Measurements from ENCODE around the gene PXDN.

PXDN gene

DNA sequence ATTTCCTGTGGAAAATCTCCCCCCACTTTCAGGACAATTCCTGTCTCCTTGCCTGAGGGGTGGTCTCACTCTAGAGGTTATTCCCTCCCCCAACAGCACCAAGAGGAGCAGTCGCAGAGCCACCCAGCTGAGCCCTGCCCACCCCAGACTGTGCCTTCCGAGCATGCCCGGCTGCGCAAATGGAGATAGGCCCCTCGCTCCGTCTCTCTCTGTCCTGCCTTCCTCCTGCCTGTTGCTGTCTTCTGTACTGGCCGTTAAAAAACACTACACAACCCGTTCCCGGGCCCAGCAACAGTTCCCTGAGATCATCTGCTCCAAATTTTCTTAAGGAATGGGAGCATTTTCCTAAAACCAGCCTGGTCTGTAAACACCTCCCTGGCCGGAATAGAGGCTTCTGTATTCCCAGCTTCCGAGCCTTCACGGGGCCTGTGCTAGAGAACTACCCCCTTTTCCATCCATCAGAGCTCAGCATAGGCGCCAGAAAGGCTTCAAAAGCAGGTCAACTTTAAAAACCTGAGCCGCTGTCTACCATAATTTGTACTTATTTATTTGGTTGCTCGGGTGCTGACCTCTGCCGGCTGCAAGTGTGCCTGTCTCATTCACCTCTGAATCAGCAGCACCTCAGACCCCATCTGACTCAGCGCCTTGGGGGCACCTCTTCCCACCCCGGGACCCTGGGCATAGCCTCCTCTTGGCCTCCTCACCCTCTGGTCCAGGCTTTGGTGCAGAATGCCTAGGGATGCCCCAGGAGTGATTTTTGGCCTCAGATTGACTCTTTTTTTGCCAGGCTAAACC is 159.4 kb downstream of the PXDN start:
- peak; percentile 14 for DNase-seq (ENCODE audit: low read depth)
- TF ChIP-seq, protein P1, sequence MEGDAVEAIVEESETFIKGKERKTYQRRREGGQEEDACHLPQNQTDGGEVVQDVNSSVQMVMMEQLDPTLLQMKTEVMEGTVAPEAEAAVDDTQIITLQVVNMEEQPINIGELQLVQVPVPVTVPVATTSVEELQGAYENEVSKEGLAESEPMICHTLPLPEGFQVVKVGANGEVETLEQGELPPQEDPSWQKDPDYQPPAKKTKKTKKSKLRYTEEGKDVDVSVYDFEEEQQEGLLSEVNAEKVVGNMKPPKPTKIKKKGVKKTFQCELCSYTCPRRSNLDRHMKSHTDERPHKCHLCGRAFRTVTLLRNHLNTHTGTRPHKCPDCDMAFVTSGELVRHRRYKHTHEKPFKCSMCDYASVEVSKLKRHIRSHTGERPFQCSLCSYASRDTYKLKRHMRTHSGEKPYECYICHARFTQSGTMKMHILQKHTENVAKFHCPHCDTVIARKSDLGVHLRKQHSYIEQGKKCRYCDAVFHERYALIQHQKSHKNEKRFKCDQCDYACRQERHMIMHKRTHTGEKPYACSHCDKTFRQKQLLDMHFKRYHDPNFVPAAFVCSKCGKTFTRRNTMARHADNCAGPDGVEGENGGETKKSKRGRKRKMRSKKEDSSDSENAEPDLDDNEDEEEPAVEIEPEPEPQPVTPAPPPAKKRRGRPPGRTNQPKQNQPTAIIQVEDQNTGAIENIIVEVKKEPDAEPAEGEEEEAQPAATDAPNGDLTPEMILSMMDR (IDR thresholded peaks at IDR 0.05; ENCODE audit: low read depth, low read length): peak; percentile 14
- TF ChIP-seq, protein P2, sequence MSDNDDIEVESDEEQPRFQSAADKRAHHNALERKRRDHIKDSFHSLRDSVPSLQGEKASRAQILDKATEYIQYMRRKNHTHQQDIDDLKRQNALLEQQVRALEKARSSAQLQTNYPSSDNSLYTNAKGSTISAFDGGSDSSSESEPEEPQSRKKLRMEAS (IDR thresholded peaks at IDR 0.05; ENCODE audit: low read depth, low read length): no peak
- no peak overlapping the region for H3K4me3 ChIP-seq (ENCODE audit: low read depth, low read length)

DNA sequence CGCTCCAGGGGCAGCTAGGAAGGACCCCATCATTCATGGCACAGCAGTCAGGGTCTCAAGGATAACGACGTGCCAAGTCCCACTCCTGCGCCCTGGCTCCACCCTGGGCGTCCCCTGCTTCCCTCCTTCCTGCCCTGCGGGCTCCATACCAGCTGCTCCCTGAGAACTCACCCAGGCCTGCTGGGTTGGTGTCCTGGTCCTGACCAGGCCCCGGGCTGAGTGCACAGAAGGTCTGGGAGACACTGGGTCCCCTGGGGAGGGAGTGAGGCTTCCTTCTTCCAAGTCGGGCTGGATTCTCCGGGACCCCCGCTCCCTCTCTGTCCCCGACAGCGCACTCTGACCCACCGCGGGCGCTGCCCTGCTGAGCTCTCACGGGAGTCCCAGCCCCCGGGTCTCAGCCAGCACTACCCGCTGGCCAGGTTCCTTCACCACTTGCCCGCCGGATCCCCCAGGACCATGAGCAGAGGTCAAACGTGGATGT is 160.2 kb downstream of the PXDN start:
- no peak for DNase-seq (ENCODE audit: low read depth)
- TF ChIP-seq, protein P2 (IDR thresholded peaks at IDR 0.05; ENCODE audit: low read depth, low read length): no peak
- TF ChIP-seq POLR2A (IDR thresholded peaks at IDR 0.05; ENCODE audit: extremely low read depth, insufficient read length) (no peak), MYC (IDR thresholded peaks at IDR 0.05; ENCODE audit: low read depth, low read length) (no peak)
- TF ChIP-seq, protein P1 (IDR thresholded peaks at IDR 0.05; ENCODE audit: low read depth, low read length): no peak
- no peak overlapping the region for H3K4me3 ChIP-seq (ENCODE audit: low read depth, low read length)

DNA sequence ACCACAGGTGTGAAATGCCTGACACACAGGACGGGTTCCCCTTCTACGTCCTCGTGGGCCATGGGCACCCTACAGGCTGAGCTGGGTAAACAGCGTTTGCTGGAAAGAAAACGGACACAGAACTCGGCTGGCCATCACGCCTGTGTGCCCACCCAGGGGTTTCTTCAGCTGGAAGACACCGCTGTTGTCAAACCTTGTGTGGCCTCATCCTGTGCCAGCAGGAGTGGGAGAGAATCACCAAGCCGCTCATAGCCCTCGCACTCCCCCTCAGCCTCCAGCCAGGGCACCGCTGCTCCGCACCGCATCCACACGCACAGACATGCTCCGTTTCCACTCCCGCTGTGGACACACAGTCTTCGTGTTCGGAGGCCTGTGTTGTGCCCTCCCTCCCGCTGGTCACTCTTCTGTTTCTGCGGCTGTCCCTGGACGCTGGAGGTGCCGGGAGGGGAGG is 161.4 kb downstream of the PXDN start:
- TF ChIP-seq, protein P2 (IDR thresholded peaks at IDR 0.05; ENCODE audit: low read depth, low read length): no peak
- TF ChIP-seq POLR2A (IDR thresholded peaks at IDR 0.05; ENCODE audit: extremely low read depth, insufficient read length): no peak
- TF ChIP-seq, protein P1 (IDR thresholded peaks at IDR 0.05; ENCODE audit: low read depth, low read length): no peak
- TF ChIP-seq MYC (IDR thresholded peaks at IDR 0.05; ENCODE audit: low read depth, low read length): no peak
- H3K4me3 ChIP-seq (ENCODE audit: low read depth, low read length): no peak overlapping the region
- DNase-seq (ENCODE audit: low read depth): no peak

DNA sequence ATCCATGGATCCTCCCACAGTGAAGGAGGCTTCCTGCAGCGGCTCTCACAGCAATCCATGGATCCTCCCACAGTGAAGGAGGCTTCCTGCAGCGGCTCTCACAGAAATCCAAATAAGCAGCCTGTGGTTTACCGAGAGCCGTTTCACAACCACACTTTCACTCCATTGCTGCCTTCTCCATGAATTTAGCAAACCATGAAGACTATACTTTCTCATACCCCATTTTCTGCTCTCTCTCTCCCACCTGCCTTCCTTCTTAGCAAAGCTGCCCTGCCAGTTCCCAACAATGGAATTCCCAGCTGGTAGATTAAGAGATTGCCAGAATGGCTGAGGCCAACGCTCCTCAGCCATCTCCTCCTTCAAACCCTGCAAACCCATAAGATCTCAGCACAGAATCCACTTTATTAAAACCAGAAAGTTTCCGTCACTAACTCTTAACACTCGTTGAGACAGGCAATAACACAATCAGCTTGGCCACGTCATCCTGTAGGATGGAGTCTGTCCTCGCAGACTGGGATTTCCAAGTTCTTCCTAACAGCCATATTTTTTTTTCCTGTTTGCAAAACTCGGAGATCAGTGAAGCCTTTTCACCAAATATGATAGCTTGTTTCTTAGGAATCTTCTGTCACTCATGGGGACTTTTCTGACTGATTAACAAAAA is 162.2 kb downstream of the PXDN start:
- no peak overlapping the region for H3K4me3 ChIP-seq (ENCODE audit: low read depth, low read length)
- no peak for DNase-seq (ENCODE audit: low read depth)
- no peak for TF ChIP-seq POLR2A (IDR thresholded peaks at IDR 0.05; ENCODE audit: extremely low read depth, insufficient read length)
- TF ChIP-seq, protein P2 (IDR thresholded peaks at IDR 0.05; ENCODE audit: low read depth, low read length): no peak
- no peak for TF ChIP-seq MYC (IDR thresholded peaks at IDR 0.05; ENCODE audit: low read depth, low read length)
- TF ChIP-seq, protein P1 (IDR thresholded peaks at IDR 0.05; ENCODE audit: low read depth, low read length): no peak
